Transverse colon (tissue), 4 donors: ENCODE data around the gene SMPDL3A. TPM values are rescaled to one million over a fixed set of nuclear protein-coding genes. Genes with fewer than 3 reads are reported as not detected.
A peak's percentile ranks its signal among the peaks of the same experiment; 100 is the strongest.

Source experiments
- DNase-seq: peaks from one replicate; pipeline ENCODE4 v3.0.0-alpha.2; 2019
- H3K27ac ChIP-seq, 4 donors: fragments of 200-600 bp; sonication (generic); 2 replicates each; pipeline ENCODE4 v1.5.1; 2016 to 2018; ENCODE audit warnings: inconsistent platforms in 4 of 4
- H3K27me3 ChIP-seq: fragments of 200-600 bp; sonication (generic); 2 replicates; pipeline ENCODE4 v1.5.1; 2017; ENCODE audit warnings: inconsistent platforms
- H3K36me3 ChIP-seq, 4 donors: fragments of 200-600 bp; sonication (generic); 2 replicates each; pipeline ENCODE4 v1.5.1; 2017 to 2019; ENCODE audit warnings: inconsistent platforms in 4 of 4
- H3K4me1 ChIP-seq, 4 donors: fragments of 200-600 bp; sonication (generic); 2 replicates each; pipeline ENCODE4 v1.5.1; 2017 to 2020; ENCODE audit warnings: inconsistent platforms in 4 of 4
- H3K4me3 ChIP-seq, 4 donors: fragments of 200-600 bp; sonication (generic); 1 replicate in 1 of 4; 2 replicates in 3 of 4; pipeline versions ENCODE4 v1.5.1 to v1.6.1; 2017 to 2019; ENCODE audit warnings: inconsistent platforms in 4 of 4
- H3K9me3 ChIP-seq, 2 donors: fragments of 200-600 bp; sonication (generic); 2 replicates each; pipeline ENCODE4 v1.5.1; 2017 to 2019; ENCODE audit warnings: inconsistent platforms in 2 of 2
- CTCF ChIP-seq, 5 experiments: fragments of 200-600 bp in 3 of 5; fragments of 450-650 bp in 2 of 5; sonication (generic) in 3 of 5; IDR thresholded peaks; 1 replicate in 2 of 5; 2 replicates in 3 of 5; pipeline ENCODE4 v1.5.1; 2016 to 2017; ENCODE audit warnings: antibody characterized with exemption in 5 of 5, inconsistent platforms in 3 of 5, mild to moderate bottlenecking in 2 of 5, moderate library complexity in 1 of 5
- EP300 ChIP-seq: sonication (generic); formaldehyde crosslinking; IDR thresholded peaks from one replicate; pipeline ENCODE4 v1.6.1; 2017; ENCODE audit warnings: antibody characterized with exemption, low read depth
- POLR2A ChIP-seq: fragments of 450-650 bp; IDR thresholded peaks from one replicate; pipeline ENCODE4 v1.6.1; 2016; ENCODE audit warnings: antibody characterized with exemption, mild to moderate bottlenecking, moderate library complexity
- POLR2AphosphoS5 ChIP-seq, 3 donors: sonication (generic); formaldehyde crosslinking; IDR thresholded peaks; one replicate each; pipeline ENCODE4 v1.6.1; 2016; ENCODE audit warnings: antibody characterized with exemption in 3 of 3
- whole genome bisulfite sequencing, 2 donors: methylation state at CpG; one replicate each; pipeline ENCODE4 v1.1.5; 2018; ENCODE audit warnings: low coverage in 1 of 2; 5-methylcytosine and 5-hydroxymethylcytosine counted together
- in situ Hi-C, 4 donors: fragments of 200-750 bp; cut with MboI; loops; one replicate each; pipeline versions ENCODE4 v1.15.0 to v1.15.1; 2017; ENCODE audit warnings: low sequenced_read_pairs in 3 of 4, low pct_ligation_motif_present in 1 of 4, low pct_unique_long_range_greater_than_20kb in 1 of 4
- intact Hi-C: fragments of 100-400 bp; cut with DNase I; formaldehyde crosslinking; loops from one replicate; pipeline ENCODE4 v1.15.1; 2023; ENCODE audit warnings: low total_unique reads
- total RNA-seq, 4 donors: library from RNA; depleted of rRNA; stranded (reverse); fragments of >200 nt; gene quantifications; one replicate each; pipeline ENCODE4 v1.1.0, GENCODE V29; 2016

Gene SMPDL3A
- total RNA-seq, 4 donors from 2014 or later: 10.1 to 353 (median 172) TPM

GRCh38 chr6:122770835-122771601, 18.0 kb upstream of the SMPDL3A start:
- TF ChIP-seq CTCF (IDR thresholded peaks at IDR 0.05) (peak in 2 of 5 experiments; percentile 24 to 45), POLR2AphosphoS5 (IDR thresholded peaks at IDR 0.05) (peak in 2 of 3 donors; percentile 20 to 49), POLR2A (no peak)
- in situ Hi-C loops (no loop called here), intact Hi-C loops (no loop called here)
- 50 to 67% methylated on average over 1 of the region's 1 CpG for WGBS, 2 donors
- DNase-seq: no peak
- H3K4me3 ChIP-seq: no peak overlapping the region
- no peaks in the 10 kb centered on the region for H3K36me3 ChIP-seq
- no peaks in the 10 kb centered on the region for H3K27me3 ChIP-seq
- no peaks in the 10 kb centered on the region for H3K9me3 ChIP-seq
- peaks cover 0 to 32% (median 11%) of the 10 kb centered on the region in 4 donors for H3K4me1 ChIP-seq
- peak overlapping the region; percentile 51 to 79 (median 72) for H3K27ac ChIP-seq

GRCh38 chr6:122772724-122773415, 16.2 kb upstream of the SMPDL3A start:
- Histone ChIP-seq H3K27me3 (no peaks in the 10 kb centered on the region), H3K4me1 (peaks cover 0 to 32% (median 11%) of the 10 kb centered on the region in 4 donors), H3K4me3 (no peak overlapping the region), H3K27ac (no peak overlapping the region), H3K9me3 (no peaks in the 10 kb centered on the region), H3K36me3 (no peaks in the 10 kb centered on the region)
- 55 to 75% methylated on average over 3 of the region's 3 CpGs for WGBS, 2 donors
- no peak for DNase-seq
- no peak for TF ChIP-seq POLR2A
- no peak for TF ChIP-seq POLR2AphosphoS5 (IDR thresholded peaks at IDR 0.05)
- peak in 1 of 5 experiments; percentile 11 for TF ChIP-seq CTCF (IDR thresholded peaks at IDR 0.05)
- intact Hi-C loops: no loop called here
- in situ Hi-C loops: no loop called here

GRCh38 chr6:122775975-122776374, 13.1 kb upstream of the SMPDL3A start:
- Histone ChIP-seq H3K27ac (no peak overlapping the region), H3K4me1 (peaks cover 0 to 24% (median 11%) of the 10 kb centered on the region in 4 donors), H3K36me3 (no peaks in the 10 kb centered on the region), H3K4me3 (no peak overlapping the region), H3K27me3 (no peaks in the 10 kb centered on the region), H3K9me3 (no peaks in the 10 kb centered on the region)
- no peak for DNase-seq
- in situ Hi-C loops (no loop called here), intact Hi-C loops (no loop called here)
- TF ChIP-seq CTCF (IDR thresholded peaks at IDR 0.05) (no peak), EP300 (no peak), POLR2AphosphoS5 (IDR thresholded peaks at IDR 0.05) (no peak), POLR2A (no peak)

- in situ Hi-C loops: no loop called here
- no peak for TF ChIP-seq EP300
- TF ChIP-seq CTCF (IDR thresholded peaks at IDR 0.05): no peak
- TF ChIP-seq POLR2AphosphoS5 (IDR thresholded peaks at IDR 0.05): no peak
- no peak for TF ChIP-seq POLR2A
- no peak for DNase-seq
- H3K9me3 ChIP-seq: no peaks in the 10 kb centered on the region
- no peaks in the 10 kb centered on the region for H3K36me3 ChIP-seq
- no peak overlapping the region for H3K4me3 ChIP-seq
- H3K27ac ChIP-seq: no peak overlapping the region
- 87% methylated on average over 5 of the region's 5 CpGs for WGBS, 2 donors
- no peaks in the 10 kb centered on the region for H3K27me3 ChIP-seq
- H3K4me1 ChIP-seq: peaks cover 0 to 3% (median 1%) of the 10 kb centered on the region in 4 donors
- intact Hi-C loops: no loop called here
Measured at GRCh38 chr6:122778302-122778701, 10.8 kb upstream of the SMPDL3A start.
